ENCODE measurements around the gene UST. TPM values are rescaled to one million over a fixed set of nuclear protein-coding genes. Genes with fewer than 3 reads are reported as not detected.

UST gene
- total RNA-seq, 1 experiment from 2014 or later = 6.1 TPM

DNA sequence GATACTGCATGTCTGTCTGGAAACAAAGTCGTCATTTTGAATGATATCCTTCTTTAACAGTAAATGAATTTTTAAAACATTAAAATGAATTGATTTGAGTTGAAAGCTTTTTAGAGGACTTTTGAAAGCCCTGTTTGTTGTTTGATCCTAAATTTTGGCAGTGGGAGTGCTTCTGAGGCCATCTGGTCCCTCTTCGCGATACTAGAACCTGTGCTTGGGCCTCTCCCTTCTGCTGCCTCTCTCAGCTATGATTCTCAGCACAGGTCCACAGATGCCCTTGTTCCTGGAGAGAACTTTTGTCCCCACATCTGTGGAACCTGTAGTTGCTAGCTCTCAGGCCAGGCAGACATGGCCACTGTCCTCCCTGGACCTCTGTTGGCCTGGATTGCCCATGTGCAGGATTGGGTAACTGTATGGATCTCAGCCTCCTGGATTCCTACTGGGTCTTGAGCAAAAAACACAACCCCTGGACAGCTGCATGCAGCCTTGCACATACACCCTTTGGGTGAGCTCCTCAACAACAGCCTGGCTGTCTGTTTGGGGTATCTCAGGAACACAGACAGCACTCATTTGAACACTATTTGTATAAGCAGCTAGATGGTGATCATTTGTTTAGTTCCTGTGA, 21.9 kb downstream of the UST start (continued):
- no peak for TF ChIP-seq ELF1 (IDR thresholded peaks at IDR 0.05; ENCODE audit: borderline replicate concordance, low read depth)
- TF ChIP-seq YY1 (IDR thresholded peaks at IDR 0.05; ENCODE audit: extremely low read depth, insufficient replicate concordance, low read depth, low read length) = no peak
- no peak for TF ChIP-seq CBX3 (IDR thresholded peaks at IDR 0.05; ENCODE audit: low read depth)
- TF ChIP-seq EZH2 (IDR thresholded peaks at IDR 0.05) = no peak

DNA sequence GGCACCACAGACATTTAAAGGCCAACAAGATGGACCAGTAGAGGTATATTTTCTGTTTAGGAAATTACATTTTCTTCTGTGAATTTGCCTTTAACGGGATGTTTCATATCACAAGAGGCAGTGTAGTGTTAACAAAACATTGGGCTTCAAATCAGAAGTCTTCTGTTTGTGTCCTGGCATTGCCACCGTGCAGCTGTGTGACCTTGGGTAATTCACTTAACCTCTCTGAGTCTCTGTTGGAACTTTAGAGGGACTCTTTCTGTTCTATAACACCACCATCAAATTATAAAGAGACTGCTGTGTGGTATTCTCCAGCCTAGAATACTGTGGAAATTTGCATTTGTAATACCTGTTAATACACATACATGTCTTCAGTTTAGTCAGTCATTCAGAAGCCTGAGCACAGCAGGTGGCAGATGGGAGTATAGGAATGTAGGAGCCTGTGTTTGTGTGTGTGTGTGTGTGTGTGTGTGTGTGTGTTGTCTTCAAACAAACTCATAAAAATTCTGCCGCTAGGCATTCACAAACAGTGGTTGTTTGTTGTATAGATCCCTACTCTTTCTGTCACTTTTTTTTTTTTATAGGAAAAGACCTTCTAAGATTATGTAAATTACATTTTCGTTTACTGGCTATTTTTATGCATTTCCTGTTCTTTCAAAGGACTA, 22.6 kb downstream of the UST start:
- ATAC-seq = no peak
- H3K4me1 ChIP-seq (ENCODE audit: control insufficient read depth in 1 of 2, insufficient read depth in 2 of 2, low read length in 2 of 2) = no peaks in the 10 kb centered on the region
- no peaks in the 10 kb centered on the region for H3K79me2 ChIP-seq (ENCODE audit: insufficient read depth, low read length)
- ChIA-PET RAD21 (ENCODE audit: low non-redundant PET in 1 of 2, low total read pairs in 2 of 2, uncharacterized antibody in 2 of 2, unreplicated experiment in 2 of 2) (no interaction called here), POLR2A (no interaction called here), CTCF (no interaction called here)
- no peak overlapping the region for H3K4me2 ChIP-seq (ENCODE audit: low read length)
- intact Hi-C loops (cut with micrococcal nuclease) = no loop called here
- no TSS peak for BruUV-seq (replicated peaks)
- DNase-seq (ENCODE audit: low read depth, low spot score) = no peak
- no peak overlapping the region for H3K27ac ChIP-seq (ENCODE audit: low read depth, low read length)
- H4K20me1 ChIP-seq (ENCODE audit: insufficient read depth) = no peaks in the 10 kb centered on the region
- H3K4me3 ChIP-seq (replicated peaks in 1 of 2; ENCODE audit: low read depth in 1 of 2, low read length in 2 of 2) = no peak overlapping the region
- H3K36me3 ChIP-seq (ENCODE audit: control insufficient read depth in 1 of 2, insufficient read depth in 2 of 2, low read length in 2 of 2) = no peaks in the 10 kb centered on the region
- no peaks in the 10 kb centered on the region for H3K9me2 ChIP-seq (ENCODE audit: insufficient read depth)
- H2AFZ ChIP-seq (ENCODE audit: low read depth, low read length, poor library complexity, severe bottlenecking) = no peak overlapping the region
- no peak overlapping the region for H3K9ac ChIP-seq (ENCODE audit: low read length)
- no peaks in the 10 kb centered on the region for H3K9me3 ChIP-seq (ENCODE audit: control insufficient read depth in 1 of 2, insufficient read depth in 1 of 2, low read depth in 1 of 2, low read length in 2 of 2)
- H3K27me3 ChIP-seq (ENCODE audit: insufficient read depth, low read length) = no peaks in the 10 kb centered on the region
- TF ChIP-seq POLR2A (IDR thresholded peaks at IDR 0.05; ENCODE audit: borderline replicate concordance, extremely low read depth, insufficient read depth, insufficient read length) = no peak
- TF ChIP-seq SP1 (IDR thresholded peaks at IDR 0.05; ENCODE audit: low read depth) = no peak
- TF ChIP-seq ELF1 (IDR thresholded peaks at IDR 0.05; ENCODE audit: borderline replicate concordance, low read depth) = no peak
- TF ChIP-seq JUND (IDR thresholded peaks at IDR 0.05) = no peak
- TF ChIP-seq CEBPB (IDR thresholded peaks at IDR 0.05; ENCODE audit: low read depth) = no peak
- TF ChIP-seq, protein P1, sequence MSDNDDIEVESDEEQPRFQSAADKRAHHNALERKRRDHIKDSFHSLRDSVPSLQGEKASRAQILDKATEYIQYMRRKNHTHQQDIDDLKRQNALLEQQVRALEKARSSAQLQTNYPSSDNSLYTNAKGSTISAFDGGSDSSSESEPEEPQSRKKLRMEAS (IDR thresholded peaks at IDR 0.05) = no peak
- no peak for TF ChIP-seq TCF7L2 (IDR thresholded peaks at IDR 0.05; ENCODE audit: borderline replicate concordance, extremely low read depth, insufficient read depth, insufficient read length)
- TF ChIP-seq YY1 (IDR thresholded peaks at IDR 0.05; ENCODE audit: extremely low read depth, insufficient replicate concordance, low read depth, low read length) = no peak
- no peak for TF ChIP-seq FOSL1 (IDR thresholded peaks at IDR 0.05; ENCODE audit: low read depth)
- TF ChIP-seq, protein P2, sequence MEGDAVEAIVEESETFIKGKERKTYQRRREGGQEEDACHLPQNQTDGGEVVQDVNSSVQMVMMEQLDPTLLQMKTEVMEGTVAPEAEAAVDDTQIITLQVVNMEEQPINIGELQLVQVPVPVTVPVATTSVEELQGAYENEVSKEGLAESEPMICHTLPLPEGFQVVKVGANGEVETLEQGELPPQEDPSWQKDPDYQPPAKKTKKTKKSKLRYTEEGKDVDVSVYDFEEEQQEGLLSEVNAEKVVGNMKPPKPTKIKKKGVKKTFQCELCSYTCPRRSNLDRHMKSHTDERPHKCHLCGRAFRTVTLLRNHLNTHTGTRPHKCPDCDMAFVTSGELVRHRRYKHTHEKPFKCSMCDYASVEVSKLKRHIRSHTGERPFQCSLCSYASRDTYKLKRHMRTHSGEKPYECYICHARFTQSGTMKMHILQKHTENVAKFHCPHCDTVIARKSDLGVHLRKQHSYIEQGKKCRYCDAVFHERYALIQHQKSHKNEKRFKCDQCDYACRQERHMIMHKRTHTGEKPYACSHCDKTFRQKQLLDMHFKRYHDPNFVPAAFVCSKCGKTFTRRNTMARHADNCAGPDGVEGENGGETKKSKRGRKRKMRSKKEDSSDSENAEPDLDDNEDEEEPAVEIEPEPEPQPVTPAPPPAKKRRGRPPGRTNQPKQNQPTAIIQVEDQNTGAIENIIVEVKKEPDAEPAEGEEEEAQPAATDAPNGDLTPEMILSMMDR (IDR thresholded peaks at IDR 0.05 in 2 of 3, conservative IDR thresholded peaks at IDR 0.05 in 1 of 3; ENCODE audit: borderline replicate concordance in 1 of 3, insufficient read depth in 1 of 3, low read depth in 2 of 3, low read length in 2 of 3) = no peak
- TF ChIP-seq ZNF274 (IDR thresholded peaks at IDR 0.05; ENCODE audit: low read depth, low read length) = no peak
- TF ChIP-seq CBX3 (IDR thresholded peaks at IDR 0.05; ENCODE audit: low read depth) = no peak
- TF ChIP-seq, protein P3, sequence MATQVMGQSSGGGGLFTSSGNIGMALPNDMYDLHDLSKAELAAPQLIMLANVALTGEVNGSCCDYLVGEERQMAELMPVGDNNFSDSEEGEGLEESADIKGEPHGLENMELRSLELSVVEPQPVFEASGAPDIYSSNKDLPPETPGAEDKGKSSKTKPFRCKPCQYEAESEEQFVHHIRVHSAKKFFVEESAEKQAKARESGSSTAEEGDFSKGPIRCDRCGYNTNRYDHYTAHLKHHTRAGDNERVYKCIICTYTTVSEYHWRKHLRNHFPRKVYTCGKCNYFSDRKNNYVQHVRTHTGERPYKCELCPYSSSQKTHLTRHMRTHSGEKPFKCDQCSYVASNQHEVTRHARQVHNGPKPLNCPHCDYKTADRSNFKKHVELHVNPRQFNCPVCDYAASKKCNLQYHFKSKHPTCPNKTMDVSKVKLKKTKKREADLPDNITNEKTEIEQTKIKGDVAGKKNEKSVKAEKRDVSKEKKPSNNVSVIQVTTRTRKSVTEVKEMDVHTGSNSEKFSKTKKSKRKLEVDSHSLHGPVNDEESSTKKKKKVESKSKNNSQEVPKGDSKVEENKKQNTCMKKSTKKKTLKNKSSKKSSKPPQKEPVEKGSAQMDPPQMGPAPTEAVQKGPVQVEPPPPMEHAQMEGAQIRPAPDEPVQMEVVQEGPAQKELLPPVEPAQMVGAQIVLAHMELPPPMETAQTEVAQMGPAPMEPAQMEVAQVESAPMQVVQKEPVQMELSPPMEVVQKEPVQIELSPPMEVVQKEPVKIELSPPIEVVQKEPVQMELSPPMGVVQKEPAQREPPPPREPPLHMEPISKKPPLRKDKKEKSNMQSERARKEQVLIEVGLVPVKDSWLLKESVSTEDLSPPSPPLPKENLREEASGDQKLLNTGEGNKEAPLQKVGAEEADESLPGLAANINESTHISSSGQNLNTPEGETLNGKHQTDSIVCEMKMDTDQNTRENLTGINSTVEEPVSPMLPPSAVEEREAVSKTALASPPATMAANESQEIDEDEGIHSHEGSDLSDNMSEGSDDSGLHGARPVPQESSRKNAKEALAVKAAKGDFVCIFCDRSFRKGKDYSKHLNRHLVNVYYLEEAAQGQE (IDR thresholded peaks at IDR 0.05; ENCODE audit: low read depth) = no peak
- TF ChIP-seq RAD21 (IDR thresholded peaks at IDR 0.05; ENCODE audit: low read depth) = no peak
- TF ChIP-seq EZH2 (IDR thresholded peaks at IDR 0.05) = no peak
- no peak for TF ChIP-seq SRF (IDR thresholded peaks at IDR 0.05; ENCODE audit: low read depth)
